Activated T-cell treated with anti-CD3 and anti-CD28 coated beads for 24 hours (primary cell): ENCODE measurements around the gene CLCNKB.
A peak's percentile ranks its signal among the peaks of the same experiment; 100 is the strongest.
"Not testable (repeated sequence)": the region's sequence is repeated elsewhere in the genome, so short reads cannot be mapped to it uniquely, and the experiment has no call there.

ENCODE experiments used
- DNase-seq: peaks from one replicate; pipeline ENCODE4 v3.0.0-alpha.2; 2020; ENCODE audit warnings: low read depth

Gene CLCNKB

DNA sequence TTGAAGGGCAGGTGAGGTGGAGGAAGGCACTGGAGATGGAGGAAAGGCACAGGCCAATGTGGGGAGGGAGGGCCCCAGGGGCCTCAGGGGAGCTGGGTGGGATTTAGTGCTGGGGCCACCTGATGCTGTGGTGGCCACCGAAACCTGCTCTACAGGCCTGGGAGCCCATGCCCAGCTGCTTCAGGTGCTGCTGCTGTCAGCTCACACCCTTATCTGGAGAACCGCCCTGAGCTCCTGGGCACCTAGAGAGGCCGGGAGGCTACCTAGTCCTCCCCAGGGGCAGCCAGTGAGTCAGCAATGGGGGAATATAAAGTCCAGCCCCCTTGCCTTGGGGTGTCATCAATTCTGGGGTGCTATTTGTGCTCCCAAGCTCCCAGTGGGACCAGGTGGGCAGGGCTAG is 17.7 kb downstream of the CLCNKB start:
- DNase-seq: no peak

- DNase-seq: not testable (repeated sequence)
Observed at GRCh38 chr1:16061989-16062686, 18.6 kb downstream of the CLCNKB start.

DNA sequence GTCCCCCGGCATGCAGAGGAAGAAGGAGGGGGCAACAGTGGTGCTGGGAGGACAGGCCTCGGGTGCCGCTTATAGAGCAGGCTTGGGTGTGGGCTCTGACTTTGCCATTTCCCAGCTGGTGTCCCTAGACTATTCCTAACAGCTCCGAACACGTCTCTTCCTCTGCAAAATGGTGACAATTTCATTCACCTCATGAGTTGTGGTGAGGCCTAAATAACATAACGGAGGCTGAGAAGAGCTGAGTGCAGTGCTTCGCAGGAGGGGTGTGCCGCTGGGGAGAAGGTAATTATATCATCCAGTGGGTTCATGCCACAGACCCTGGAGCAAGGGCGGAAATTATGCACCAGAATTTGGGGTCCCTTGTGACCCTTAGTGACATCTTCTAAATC is 19.1 kb downstream of the CLCNKB start:
- not testable (repeated sequence) for DNase-seq

GRCh38 chr1:16063226-16063829 is 19.7 kb downstream of the CLCNKB start:
- DNase-seq: no peak

DNA sequence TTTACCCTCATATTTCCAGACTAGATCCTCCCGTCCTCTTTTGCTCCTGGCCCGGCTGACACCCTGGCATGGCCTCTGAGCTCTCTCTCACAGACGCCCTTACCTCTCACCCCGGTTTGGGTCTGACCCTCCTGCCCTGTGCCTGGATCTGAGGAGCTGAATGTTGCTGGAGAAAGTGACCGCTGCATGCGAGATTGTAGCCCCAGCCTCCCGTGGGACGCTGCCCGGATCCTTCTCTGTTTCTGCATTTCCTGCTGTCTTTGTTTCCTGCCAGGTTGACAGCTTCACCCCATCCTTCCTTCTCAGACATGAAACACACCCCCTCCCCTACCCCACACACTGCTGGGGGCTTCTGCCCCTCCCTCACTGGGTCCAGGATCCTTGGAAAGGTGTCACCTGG is 20.3 kb downstream of the CLCNKB start:
- no peak for DNase-seq

- DNase-seq: no peak
Observed at GRCh38 chr1:16064536-16065268, 21.1 kb downstream of the CLCNKB start.

- DNase-seq: no peak
Observed at GRCh38 chr1:16065269-16065576, 21.6 kb downstream of the CLCNKB start.

GRCh38 chr1:16066245-16066644 is 22.7 kb downstream of the CLCNKB start:
- no peak for DNase-seq

DNA sequence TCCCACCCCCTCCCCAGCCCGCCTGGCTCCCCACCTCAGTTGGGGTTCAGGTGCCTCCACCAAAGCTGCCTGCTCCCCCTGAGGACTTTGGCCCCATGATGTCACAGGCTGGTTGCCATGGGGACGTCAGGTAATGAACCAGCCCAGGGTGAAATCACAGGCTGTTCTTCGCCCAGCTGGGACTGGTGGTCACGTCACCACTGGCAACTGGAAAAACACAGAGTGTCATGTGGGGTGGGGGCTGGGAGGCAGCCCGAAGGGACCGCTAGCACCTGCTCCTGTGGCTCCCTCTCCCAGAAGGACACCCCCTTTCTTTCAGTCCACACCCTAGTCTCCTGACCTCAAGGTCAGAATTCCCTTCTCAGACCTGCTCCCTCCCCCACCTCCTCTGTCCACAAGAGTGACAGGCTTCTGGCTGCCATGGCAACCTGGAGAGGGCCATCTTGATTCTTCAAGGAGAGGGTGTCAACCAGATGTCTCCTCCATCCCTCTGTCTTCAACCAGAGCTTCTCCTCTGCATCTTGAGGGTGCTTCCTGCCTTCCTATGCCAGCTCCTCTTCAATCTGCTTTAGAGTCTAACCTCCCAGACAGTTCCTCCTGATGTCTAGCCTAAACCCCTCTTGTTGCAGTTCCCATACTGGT is 23.7 kb downstream of the CLCNKB start:
- no peak for DNase-seq

- no peak for DNase-seq
Observed at GRCh38 chr1:16067933-16068332, 24.4 kb downstream of the CLCNKB start.

DNA sequence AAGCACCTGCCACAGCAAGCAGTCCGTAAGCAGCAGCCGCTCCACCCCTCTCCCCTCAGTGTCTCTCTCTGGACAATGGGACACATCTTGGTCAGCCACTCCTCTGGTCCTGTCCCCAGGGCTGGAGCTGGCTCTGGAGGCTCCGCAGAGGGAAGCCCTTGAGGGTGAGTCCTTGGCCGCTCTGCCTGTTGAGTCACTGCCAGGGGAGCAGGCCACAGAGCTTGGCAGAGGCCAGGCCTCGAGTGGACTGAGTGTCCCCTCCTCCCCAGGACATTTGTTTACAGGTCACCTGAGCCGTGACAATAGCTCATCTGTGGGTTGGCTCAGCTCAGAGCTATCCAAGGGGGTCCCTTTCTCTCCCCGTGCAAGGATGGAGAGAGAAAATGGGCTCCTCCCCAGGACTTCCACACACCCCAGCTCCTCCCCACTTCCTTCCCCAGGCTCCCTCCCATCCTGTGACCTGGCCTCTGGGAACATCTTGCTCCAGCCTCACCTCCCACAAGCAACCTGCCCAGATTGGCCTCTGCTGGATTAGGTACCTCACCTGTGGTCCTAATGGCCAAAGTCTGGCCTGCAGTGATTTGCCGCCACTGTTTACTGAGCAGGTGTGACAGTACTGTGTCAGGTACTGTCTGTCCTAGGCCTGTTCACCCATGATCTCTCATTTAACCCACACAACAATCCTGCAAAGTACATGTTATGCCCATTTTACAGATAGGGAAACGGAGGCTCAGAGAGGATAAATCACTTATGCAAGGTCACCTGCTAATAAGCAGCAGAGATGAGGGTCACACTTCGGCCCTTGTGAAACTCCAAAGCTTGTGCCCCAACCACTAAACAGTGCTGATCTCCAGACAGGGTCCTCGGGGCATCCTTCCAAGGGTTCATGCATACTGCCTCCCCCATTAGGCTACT is 25.0 kb downstream of the CLCNKB start:
- DNase-seq: no peak

DNA sequence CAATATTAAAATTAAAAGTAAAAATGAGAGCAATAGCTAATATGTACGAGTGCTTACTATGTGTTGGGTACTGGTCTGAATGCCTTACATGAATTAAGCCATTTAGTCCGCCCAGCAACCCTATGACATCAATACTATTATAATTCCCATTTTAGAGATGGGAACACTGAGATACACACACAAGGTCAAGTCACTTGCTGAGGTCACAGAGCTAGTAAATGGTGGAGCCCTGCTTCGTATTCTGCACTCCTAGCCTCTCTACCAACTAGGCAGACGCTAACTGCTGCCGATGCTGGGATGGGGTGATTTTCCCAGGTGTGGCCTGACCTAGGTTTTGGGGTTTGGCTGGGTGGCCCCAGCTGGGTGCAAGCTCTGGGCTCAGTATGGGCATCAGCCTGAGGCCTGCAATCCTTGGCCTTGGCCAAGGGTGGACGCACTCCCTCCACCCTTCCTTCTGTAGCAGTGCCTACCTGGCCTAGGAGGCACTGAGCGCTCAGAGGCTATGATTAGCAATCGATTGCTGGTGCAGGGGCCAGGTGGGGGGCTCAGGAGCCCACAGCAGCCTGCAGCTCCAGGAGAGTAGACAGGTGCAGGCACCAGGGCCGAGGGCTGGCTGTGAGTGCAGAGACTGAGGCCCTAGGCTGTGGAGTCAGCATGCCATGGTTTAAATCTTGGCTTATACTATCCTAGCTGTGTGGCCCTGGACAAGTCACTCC is 27.2 kb downstream of the CLCNKB start:
- no peak for DNase-seq

GRCh38 chr1:16071614-16072013 is 28.0 kb downstream of the CLCNKB start:
- DNase-seq: no peak

DNA sequence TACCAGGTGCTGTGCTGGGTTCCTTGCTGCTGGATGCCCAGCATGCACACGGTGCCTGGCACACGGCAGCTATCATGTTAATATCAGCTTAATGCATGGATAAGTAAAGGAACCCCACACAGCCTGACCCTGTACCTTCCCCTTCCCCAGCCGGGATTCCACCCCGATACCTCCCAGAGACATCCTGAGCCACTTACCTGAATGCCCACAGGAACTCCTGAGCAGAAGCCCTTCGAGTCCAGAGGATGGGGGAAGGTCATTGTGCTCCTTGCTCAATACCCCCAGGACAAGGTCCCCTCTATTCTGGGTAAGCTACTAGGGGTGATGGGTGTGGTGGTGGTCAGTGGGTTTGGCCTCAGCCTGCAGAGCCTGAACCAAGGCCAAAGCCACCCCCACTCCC is 28.5 kb downstream of the CLCNKB start:
- DNase-seq: no peak

GRCh38 chr1:16072616-16073484 is 29.3 kb downstream of the CLCNKB start:
- no peak for DNase-seq

DNA sequence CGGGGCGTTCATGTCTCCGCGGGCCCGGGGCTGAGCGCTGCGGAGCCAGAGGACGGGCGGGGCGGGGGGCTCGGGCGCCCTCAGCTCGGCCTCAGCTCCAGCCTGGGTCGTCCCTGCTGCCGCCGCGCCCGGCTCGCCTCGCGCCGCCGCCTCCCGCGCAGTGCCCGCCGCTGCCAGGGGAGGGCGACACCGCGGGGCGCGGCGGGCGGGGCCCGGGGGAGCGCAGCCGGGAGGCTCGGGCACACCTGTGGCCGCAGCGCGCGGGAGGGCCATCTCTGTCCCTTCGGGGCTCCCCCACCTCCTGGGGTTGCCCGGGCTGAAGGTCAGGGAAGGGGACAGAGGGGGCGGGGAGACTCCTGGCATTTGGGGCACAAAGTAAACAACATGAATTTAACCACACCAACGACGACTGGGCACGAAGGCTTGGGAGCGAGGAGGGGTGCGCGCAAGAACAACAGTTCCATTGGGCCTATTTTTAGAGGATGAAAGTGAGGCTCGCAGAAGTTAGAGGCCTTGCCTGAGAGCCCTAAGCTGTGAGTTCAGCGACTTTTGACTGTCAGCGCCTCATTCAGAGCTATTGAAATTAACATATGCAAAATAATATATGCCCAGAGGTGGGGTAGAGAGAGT is 30.0 kb downstream of the CLCNKB start, which contains the start of gene FAM131C:
Gene FAM131C, minus strand, starts transcription at position 162 of the 630 bp plus-strand sequence. CDS start 209 bp downstream, outside the sequence.
- peak; percentile 11 for DNase-seq

DNA sequence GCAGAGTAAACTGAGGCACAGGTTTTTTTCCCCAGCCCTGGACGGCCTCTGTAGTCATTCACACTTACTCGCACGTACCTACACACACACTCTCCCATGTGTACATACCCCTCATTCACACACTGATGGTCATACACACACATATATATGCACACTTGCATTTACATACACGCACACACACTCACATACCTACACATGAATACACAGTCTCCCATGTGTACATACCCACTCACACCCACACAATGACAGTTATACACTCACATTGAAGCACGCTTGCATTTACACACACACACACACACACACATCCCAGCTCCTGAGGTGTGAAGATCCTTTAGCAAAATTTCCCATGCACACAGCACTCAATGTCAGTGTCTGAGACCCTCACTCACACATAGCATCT is 30.6 kb downstream of the CLCNKB start:
- no peak for DNase-seq

GRCh38 chr1:16075337-16076030 is 31.9 kb downstream of the CLCNKB start:
- DNase-seq: no peak
